ENCODE measurements around the gene ENPP1.
"Not testable (repeated sequence)": the region's sequence is repeated elsewhere in the genome, so short reads cannot be mapped to it uniquely, and the experiment has no call there.

ENPP1 gene

DNA sequence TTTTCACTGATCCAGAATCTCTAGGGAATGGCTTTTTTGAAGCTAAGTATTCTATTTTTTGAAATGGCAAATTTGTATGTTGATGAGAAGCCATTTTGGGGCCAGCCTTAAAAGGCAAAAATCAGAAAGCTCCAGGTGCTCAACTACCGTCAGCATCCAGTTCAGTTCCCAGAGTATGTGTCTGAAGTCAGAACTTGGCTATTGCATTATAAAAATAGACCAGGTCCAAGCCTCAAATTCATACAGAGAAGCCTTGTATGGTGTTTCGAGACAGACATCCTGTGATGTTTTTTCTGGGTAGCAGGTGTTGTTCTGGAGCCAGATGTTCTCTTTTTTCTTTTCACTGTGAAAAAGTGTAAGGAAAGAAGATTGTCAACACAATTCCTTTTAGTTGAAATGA, 75.2 kb downstream of the ENPP1 start:
- no peak for DNase-seq

DNA sequence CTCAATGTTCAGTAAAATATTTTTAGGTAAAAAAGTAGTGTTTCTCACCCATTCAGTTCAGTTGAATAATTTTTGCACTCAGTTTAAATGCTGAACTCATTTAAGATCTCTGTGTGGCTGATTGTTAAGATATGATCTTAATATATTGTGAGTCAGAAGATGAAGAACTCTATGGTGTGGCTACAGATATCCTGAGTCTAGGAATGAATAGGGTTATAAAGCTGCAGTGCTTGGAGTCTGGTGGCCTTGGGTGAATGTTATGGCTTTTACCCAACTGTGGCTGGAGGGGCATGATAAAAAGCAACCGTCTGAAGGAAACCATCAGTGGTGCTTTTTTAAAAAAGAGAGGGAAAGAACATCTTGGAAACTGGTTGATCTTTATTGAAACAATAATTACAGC, 77.4 kb downstream of the ENPP1 start:
- no peak for DNase-seq

DNA sequence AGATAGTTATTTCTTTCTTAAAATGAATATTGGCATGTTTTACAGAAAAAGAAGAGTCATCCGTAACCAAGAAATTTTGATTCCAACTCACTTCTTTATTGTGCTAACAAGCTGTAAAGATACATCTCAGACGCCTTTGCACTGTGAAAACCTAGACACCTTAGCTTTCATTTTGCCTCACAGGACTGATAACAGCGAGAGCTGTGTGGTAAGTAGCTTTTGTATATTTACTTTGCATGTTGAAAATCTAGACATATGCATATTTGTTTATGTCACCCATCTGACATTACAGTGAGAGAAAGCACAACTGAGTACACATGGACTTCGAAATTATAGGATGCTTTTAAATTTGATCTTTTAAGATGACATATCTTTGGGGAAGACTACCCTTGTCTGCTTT, 78.7 kb downstream of the ENPP1 start:
- no peak for DNase-seq

DNA sequence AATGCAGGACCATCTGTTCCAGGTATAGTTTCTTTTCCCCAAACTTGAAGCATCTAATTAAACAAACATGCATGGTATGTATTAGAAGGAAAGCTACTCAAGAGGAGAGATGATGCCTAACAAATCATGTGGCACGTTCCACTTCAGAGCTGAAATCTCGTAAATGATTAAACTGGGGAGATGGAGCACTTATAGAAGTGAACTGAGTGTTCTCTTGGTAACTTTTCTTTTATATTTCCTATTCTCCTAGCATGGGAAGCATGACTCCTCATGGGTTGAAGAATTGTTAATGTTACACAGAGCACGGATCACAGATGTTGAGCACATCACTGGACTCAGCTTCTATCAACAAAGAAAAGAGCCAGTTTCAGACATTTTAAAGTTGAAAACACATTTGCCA, 82.3 kb downstream of the ENPP1 start:
- DNase-seq = no peak

DNA sequence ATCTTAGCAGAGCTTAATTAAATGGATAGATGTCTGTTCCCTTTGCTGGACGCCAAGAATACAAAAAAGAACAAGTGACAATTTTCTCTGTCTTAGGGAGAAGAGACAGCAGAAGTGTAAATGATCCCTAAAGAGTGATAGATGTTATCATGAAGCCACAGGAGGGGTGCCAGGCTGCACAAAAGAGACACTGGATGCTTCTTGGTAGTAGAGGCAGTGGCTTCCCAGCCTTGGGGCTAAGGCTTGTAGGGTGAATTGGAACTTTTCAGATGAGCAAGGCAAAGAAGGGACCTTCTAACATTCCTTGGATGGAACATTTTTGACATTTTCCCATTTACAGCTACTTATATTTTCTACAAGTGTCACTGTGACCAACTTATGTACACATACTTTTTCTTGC, 85.4 kb downstream of the ENPP1 start:
- no peak for DNase-seq

DNA sequence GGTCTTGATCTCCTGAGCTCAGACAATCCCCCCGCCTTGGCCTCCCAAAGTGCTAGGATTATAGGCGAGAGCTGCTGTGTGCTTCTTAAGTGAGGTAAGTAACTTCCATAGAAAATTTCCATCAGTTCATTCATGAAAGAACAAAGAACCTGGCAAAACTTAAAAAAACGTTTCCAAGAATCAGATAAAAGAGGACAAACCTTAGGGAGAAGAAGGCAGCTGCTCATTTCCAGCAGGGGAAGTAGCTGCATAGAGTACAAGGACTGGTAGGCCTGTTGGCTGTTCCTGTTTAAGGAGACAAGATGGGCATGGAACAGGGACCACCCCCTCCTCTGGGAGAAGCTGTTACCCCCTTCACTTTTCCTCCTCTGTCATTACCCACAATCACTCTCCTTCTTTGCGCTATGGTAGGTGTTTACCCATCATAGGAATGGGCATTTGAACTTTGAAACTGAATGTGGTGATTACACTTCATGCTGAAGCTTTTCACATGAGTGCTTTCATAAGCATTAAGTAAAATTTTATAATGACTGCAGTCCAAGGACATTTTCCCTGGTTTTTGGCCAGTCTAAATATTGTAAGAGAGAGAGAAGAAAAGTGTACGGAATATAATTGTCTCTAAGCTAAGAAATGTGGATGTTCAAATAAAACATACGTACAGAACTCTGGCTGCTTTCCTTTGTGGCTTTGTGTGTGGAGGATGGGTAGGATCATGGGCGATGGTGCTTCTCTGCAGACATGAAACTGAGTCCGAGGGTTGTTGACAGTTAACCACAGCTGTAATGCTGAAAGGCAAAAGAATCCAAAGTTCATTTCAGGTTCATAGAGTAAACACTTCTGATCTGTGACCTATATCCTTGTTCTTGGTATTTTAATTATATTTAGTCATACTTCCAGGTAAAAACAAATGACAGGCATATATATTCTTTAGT, 86.9 kb downstream of the ENPP1 start:
- DNase-seq = no peak

DNA sequence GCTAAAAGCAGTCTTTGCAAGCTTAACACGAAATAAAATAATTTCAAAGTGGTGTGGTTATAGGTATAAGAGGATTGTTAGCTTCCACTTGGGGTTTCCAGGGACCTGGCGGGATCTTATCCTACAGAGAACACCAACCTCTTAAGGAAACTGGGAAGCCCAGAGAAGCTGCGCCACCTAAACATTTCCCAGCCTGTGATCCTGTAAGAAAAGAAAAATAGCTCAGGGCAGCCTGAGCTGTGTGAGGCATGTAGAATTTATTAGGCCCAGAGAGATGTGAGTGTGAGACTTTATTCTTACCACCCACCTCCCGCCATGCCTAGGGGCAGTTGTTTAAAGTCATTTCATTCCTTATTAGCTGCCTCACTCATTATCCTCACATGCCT, 89.2 kb downstream of the ENPP1 start:
- no peak for DNase-seq

DNA sequence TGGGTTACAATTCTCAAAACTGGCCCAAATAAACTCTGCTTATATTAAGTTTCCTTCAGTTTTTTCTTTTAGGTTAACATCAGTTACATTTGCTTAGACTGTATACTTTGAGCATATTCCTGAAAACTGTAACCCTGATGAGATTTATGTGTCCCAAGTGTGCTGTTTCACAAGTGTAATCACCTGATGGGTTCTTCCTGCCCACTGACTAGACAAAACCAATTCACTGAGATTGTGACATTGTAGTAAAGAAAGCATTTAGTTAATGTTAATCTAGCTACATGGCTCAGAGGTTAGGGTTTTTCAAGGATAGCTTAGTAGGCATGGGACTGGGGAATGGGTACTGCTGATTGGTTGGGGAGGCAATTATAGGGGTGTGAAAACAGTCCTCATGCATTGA, 89.8 kb downstream of the ENPP1 start:
- no peak for DNase-seq

DNA sequence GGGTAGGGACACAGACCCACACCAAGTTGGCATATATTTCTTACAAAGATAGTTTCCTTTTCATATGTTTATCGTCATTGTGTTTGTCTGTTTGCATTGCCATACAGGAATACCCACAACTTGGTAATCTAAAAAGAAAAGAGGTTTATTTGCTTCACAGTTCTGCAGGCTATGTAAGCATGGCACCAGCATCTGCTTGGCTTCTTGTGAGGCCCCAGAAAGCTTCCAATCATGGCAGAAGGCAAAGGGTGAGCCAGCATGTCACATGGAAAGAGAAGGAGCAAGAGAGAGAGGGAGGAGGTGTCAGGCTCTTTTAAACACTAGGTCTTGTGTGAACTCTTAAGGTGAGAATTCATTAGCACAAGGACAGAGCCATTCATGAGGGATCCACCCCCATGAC, 90.9 kb downstream of the ENPP1 start:
- DNase-seq = no peak

DNA sequence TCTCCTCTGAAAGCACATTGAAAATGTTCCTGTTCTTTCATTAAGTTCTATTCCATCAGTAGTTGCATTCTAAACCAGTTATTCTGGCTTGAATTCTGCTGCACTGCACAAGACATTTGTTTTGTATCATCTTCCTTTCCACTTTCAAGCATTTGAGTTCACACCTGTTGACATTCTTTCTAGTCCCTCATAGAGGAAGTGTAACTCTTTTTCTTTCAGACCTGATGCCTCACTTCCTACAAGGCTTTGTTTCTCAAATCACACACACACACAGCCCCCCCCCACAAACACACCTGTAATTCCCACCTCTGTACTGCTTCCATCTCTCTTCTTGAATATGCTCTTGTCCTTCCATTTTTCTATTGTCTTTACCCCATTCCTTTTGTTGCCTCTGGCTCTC, 92.4 kb downstream of the ENPP1 start:
- DNase-seq = no peak

DNA sequence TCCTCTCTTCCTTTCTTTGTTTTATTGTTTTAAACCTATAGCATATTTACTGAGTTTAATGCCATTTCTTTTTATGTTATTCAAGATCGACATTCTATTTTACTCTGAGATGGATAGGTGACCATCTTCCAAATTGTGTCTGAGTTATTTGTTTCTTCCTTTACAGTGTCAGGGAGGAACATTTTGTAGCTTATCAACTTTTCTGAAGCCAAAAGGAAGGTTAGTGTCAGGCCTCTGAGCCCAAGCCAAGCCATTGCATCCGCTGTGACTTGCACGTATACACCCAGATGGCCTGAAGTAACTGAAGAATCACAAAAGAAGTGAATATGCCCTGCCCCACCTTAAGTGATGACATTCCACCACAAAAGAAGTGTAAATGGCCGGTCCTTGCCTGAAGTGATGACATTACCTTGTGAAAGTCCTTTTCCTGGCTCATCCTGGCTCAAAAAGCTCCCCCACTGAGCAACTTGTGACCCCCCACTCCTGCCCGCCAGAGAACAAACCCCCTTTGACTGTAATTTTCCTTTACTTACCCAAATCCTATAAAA, 93.6 kb downstream of the ENPP1 start:
- not testable (repeated sequence) for DNase-seq

DNA sequence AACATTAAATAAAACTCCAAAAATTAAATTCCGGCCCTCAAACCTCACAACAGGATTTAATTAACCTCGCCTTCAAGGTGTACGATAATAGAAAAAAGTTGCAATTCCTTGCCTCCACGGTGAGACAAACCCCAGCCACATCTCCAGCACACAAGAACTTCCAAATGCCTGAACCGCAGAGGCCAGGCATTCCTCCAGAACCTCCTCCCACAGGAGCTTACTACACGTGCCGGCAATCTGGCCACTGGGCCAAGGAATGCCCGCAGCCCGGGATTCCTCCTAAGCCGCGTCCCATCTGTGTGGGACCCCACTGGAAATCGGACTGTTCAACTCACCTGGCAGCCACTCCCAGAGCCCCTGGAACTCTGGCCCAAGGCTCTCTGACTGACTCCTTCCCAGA, 95.9 kb downstream of the ENPP1 start:
- not testable (repeated sequence) for DNase-seq

DNA sequence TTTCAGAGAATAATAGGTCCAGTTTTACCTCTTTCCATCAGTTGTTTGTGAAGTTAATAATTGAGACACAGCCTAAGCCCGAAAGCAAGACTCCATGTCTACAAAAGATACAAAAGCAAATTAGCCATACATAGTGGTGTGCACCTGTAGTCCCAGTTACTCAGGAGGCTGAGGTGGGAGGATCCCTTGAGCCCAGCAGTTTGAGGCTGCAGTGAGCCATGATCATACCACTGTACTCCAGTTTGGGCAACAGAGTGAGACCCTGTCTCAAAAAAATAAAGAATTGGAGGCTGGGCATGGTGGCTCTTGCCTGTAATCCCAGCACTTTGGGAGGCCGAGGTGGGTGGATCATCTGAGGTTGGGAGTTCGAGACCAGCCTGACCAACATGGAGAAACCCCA, 101.0 kb downstream of the ENPP1 start:
- DNase-seq = not testable (repeated sequence)

DNA sequence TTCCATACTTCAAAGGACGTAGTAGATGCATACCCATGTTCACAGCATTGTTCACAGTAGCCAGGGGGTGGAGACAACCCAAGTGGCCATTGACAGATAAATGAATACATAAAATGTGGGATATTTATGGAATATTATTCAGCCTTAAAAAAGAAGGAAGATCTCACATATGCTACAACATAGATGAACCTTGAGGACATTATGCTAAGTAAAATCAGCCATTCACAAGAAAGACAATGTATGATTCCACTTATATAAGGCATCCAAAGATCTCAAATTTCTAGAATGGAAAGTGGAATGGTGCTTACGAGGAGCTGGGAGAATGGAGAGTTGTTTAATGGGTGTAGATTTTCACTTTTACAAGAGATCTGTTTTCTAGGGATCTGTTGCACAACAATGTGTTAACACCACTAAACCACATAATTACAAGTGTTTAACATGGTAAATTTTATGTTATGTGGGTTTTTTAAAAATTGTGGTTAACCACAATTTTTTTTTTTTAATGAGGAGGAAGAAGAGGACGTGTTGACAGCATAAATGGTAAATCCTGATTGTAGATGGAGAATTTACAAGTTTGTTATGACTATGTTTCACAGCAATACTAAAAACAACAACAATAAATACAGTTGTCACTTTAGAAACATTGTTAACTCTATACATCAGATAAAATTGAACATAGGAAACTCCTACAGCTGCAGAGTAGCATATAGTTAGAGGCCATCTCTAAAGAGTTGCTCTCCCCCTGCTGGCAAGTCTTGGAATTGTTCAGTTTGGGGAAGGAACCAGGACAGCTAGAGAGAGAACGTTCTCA, 101.8 kb downstream of the ENPP1 start:
- peak; percentile 71 for DNase-seq

DNA sequence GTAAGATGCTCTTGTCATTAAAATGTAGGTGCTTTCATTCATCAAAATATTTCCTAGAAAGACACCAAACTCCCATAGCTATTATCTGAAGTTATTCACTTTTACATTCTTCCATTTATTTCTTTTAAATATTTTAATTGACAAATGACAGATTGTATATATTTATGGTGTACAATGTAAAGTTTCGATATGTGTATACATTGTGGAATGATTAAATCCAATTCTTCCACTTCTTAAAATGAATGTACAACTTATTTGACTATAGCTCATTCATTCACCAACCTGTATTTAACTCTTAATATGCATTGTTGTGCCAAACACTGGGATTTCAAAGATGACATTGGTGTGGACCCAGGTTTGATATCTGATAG, 102.4 kb downstream of the ENPP1 start:
- no peak for DNase-seq

DNA sequence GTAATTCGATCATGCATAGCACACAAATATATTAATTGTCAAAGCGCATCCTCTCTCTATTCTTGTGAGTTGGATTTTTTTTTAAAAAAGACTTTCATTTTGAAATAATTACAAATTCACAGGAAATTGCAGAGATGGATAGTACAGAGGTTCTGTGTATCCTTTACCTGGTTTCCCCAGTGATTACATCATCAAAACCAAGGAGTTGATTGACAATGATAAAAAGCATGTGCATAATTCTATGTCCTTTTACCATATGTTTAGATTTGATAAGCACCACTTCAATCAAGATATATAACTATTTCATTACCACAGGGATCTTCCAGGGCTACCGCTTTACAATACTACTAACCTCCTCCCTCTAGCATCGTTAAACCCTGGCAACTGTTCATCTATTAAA, 103.1 kb downstream of the ENPP1 start:
- no peak for DNase-seq

DNA sequence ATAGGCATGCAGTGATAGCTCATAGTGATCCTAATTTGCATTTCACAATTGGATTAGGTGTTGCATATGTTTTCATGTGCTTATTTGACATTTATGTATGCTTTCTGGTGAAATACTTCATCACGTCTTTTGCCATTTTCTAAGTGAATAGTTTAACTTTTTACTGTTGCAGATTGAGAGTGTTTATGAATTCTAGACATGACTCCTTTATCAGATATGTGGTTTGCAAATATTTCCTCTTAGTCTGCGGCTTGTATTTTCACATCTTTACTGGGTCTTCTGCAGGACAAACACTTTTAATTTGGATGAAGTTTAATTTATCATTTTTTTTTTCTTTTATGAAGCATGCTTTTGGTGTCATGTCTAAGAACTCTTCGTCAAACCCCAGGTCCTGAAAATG, 104.1 kb downstream of the ENPP1 start:
- no peak for DNase-seq

DNA sequence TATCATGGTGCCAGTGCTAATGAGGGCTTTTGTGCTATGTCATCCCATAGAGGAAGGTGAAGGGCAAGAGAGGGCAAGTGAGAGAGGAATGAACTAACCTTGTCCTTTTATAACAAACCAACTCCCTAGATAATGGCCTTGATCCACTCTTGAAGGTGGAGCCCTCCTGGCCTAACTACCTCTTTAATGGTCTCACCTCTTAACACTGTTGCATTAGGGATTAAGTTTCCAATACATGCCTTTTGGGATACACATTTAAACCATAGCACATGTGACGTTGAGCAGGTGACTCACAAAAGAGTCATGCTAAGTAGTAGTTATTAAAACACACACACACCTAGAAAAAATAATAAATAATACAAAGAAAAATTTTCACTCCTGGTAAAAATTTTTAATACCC, 106.4 kb downstream of the ENPP1 start:
- DNase-seq = no peak

DNA sequence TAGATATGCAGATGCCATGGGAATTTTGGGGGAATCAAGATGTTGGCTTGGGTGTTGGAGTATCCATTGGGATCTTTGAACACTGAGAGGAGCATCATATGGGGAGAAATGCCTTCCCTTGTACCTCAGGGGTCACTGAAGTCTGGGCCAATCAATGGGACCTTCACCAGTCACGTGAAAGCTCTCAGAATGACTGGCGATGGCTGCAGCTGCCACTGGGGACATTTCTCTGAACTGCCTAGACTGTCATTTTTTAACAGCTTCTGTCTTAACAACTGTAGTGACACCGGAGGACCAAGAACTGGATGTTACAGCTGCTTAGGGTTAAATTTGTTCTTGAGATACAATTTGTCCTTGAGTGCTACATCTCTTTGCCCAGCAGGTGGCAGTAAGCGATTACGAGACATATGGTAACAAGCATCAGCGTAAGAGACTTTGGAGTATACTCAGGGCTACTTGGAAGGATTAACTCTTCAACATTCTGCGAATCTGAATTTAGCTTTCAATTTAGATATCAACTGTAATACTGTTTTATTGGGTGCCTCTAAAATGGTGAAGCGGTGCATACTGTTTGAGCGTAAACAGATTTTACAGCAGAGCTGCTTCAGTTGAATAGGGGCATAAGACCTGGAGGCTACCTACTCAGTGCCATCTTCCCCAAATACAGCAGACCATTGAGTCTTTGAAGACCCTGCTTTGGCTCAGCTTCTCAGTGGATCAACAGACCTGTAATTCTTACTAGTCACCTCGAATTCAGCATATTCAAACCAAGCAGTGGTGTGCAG, 107.3 kb downstream of the ENPP1 start:
- DNase-seq = peak; percentile 71

DNA sequence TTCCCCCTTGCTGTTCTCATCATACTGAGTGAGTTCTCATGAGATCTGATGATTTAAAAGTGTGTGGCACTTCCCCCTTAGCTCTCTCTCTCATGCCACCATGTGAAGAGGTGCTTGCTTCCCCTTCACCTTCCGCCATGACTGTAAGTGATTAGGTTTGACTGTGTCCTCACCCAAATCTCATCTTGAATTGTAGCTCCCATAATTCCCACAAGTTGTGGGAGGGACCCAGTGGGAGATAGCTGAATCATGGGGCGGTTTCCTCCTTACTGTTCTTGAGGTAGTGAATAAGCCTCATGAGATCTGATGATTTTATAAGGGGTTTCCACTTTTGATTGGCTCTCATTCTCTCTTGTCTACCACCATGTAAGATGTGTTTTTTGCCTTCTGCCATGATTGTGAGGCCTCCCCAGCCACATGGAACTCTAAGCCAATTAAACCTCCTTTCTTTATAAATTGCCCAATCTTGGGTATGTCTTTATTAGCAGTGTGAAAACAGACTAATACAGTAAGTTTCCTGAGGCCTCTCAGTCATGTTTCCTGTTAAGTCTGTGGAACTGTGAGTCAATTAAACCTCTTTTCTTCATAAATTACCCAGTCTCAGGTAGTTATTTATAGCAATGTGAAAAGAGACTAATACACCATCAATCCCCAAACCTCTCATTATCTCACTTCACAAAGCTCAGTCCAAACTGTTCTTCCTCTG, 108.4 kb downstream of the ENPP1 start:
- not testable (repeated sequence) for DNase-seq

DNA sequence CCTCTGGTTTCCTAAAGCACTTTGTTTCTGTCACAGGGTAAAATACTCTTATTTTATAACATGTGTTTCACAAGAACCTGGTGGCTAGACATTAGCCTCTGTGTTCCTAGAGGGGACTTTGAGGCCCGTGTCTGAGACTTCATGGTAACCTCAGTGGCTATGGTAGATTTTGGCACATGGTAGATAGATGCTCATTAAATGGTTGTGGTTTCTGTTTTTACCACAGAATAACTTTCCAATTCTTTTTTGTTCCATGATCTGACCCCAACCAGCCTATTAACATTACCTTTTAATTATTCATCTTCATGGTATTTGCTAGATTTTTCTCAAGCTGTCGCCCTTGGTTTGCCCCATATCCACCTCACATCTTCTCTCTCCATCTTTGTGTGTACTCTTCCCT, 109.0 kb downstream of the ENPP1 start:
- no peak for DNase-seq

DNA sequence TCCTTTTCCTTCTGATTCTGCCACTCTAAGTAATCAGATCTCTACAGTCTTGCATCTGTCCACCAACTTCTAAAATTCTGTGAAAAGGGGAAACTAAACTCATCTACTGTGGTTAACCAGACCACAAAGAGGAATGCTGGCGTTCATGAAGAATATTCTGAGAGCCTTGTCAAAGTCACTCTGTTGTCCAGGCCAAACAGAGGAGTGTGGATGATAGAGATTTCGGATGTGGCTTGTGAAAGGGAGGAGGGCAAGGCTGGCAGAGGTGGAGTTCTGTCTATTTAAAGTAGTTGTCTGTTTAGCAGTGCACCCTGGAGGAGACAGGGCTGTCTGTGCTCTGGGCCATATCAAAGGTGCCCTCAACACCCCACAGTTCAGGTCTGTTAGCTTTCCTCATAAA, 109.5 kb downstream of the ENPP1 start:
- no peak for DNase-seq
